SK-N-SH (cell line): ENCODE data around the gene RBBP5.

Experiments used
- EP300 ChIP-seq, 2 experiments: IDR thresholded peaks; 2 replicates each; pipeline versions ENCODE4 v1.4.0 to v1.6.1; 2012; ENCODE audit warnings: borderline replicate concordance in 1 of 2, low read depth in 1 of 2, low read length in 1 of 2
- FOSL2 ChIP-seq: IDR thresholded peaks from 2 replicates; pipeline ENCODE4 v1.4.0; 2012; ENCODE audit warnings: low read depth, mild to moderate bottlenecking, moderate library complexity, borderline replicate concordance
- GABPA ChIP-seq: IDR thresholded peaks from 2 replicates; pipeline ENCODE4 v1.4.0; 2012; ENCODE audit warnings: low read depth, mild to moderate bottlenecking
- JUND ChIP-seq: IDR thresholded peaks from 2 replicates; pipeline ENCODE4 v1.4.0; 2012
- POLR2AphosphoS5 ChIP-seq: IDR thresholded peaks from 2 replicates; pipeline ENCODE4 v1.6.1; 2012; ENCODE audit warnings: low read depth, low read length
- SIN3A ChIP-seq: IDR thresholded peaks from 2 replicates; pipeline ENCODE4 v1.6.1; 2012; ENCODE audit warnings: low read depth, mild to moderate bottlenecking, low read length, moderate library complexity, borderline replicate concordance
- SMC3 ChIP-seq: IDR thresholded peaks from 2 replicates; pipeline ENCODE4 v1.6.1; 2012; ENCODE audit warnings: low read depth, low read length, improper control_type of control experiment
- YY1 ChIP-seq: IDR thresholded peaks from 2 replicates; pipeline ENCODE4 v1.4.0; 2012; ENCODE audit warnings: low read depth, mild to moderate bottlenecking
- TF ChIP-seq, protein P1 (sequence below): fragments of 200-600 bp; sonication (generic); IDR thresholded peaks from 2 replicates; pipeline ENCODE4 v1.6.1; 2017; ENCODE audit warnings: antibody characterized with exemption, mild to moderate bottlenecking, moderate library complexity
- TF ChIP-seq, protein P2 (sequence below): fragments of 150-350 bp; IDR thresholded peaks from 2 replicates; pipeline ENCODE4 v1.6.1; 2017; ENCODE audit warnings: antibody characterized with exemption, low read length, low read depth, borderline replicate concordance

DNA sequence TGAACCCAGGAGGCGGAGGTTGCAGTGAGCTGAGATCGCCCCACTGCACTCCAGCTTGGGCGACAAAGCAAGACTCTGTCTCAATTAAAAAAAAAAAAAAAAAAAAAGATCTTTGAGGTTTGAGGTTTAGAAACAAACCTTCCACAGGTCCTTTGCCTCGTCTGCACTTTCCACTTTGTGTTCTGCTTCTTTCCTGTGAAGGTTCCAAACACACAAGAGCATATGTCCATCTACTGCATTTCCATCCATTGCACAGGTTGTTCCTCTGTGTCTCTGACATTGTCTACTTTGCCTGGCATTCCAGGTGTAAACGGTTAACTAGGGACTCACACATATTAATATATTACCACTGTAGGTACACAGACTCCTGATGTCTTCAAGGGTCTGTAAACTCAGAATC, 49.6 kb upstream of the RBBP5 start:
- TF ChIP-seq EP300 (IDR thresholded peaks at IDR 0.05; ENCODE audit: borderline replicate concordance in 1 of 2, low read depth in 1 of 2, low read length in 1 of 2) (no peak), JUND (no peak), FOSL2 (no peak), POLR2AphosphoS5 (no peak), SIN3A (no peak), YY1 (no peak), GABPA (no peak), SMC3 (no peak)
- TF ChIP-seq, protein P1, sequence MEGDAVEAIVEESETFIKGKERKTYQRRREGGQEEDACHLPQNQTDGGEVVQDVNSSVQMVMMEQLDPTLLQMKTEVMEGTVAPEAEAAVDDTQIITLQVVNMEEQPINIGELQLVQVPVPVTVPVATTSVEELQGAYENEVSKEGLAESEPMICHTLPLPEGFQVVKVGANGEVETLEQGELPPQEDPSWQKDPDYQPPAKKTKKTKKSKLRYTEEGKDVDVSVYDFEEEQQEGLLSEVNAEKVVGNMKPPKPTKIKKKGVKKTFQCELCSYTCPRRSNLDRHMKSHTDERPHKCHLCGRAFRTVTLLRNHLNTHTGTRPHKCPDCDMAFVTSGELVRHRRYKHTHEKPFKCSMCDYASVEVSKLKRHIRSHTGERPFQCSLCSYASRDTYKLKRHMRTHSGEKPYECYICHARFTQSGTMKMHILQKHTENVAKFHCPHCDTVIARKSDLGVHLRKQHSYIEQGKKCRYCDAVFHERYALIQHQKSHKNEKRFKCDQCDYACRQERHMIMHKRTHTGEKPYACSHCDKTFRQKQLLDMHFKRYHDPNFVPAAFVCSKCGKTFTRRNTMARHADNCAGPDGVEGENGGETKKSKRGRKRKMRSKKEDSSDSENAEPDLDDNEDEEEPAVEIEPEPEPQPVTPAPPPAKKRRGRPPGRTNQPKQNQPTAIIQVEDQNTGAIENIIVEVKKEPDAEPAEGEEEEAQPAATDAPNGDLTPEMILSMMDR: no peak
- TF ChIP-seq, protein P2, sequence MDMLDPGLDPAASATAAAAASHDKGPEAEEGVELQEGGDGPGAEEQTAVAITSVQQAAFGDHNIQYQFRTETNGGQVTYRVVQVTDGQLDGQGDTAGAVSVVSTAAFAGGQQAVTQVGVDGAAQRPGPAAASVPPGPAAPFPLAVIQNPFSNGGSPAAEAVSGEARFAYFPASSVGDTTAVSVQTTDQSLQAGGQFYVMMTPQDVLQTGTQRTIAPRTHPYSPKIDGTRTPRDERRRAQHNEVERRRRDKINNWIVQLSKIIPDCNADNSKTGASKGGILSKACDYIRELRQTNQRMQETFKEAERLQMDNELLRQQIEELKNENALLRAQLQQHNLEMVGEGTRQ: no peak
